Activated gamma-delta T cell (primary cell): Measurements from ENCODE around the gene CTNNBL1.

Source experiments
- DNase-seq: peaks from one replicate; lab custom pipeline; 2025; lab: John Stamatoyannopoulos, UW

The CTNNBL1 gene

DNA sequence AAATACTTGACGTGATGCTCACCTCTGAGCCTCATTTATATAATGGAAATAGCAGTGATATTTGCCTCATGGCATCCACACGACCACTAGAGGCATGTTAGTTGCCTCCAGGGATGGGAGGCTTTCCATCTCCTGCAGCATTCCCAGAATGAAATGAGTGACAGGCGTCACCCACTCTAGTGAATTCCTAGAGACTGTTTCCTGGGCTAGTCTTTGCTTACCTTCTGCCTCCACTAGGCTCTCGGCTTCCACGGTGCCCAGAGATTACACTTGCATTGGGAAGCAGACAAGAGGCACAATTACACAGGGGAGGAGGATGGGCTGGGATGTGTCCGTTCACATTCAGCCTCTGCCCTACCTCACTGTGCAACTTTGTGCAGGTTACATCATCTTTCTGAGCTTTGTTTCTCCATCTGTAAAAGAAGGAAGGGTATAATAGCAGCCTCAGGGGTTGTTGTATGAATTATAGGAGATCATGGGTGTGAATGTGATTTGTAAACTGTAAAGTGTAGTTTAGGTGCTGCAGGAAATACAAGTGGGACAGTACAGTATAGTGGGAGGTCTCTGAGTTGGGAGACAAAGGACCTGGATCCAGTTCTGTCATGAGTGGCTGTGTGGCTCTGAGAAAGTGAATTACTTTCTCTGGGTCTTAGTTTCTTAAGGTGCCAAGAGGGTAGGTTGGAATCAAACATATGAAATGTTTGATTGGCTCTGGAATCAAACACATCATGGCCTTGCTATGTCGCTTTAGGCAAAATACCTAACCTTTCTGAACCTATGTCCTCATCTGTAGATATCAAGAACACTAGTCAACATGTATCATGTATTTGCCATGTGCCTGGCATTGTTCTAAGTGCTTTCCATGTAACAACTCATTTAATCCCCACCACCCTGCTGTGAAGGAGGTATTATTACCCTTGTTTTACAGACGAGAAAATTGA is 205.5 kb downstream of the CTNNBL1 start:
- DNase-seq = no peak

DNA sequence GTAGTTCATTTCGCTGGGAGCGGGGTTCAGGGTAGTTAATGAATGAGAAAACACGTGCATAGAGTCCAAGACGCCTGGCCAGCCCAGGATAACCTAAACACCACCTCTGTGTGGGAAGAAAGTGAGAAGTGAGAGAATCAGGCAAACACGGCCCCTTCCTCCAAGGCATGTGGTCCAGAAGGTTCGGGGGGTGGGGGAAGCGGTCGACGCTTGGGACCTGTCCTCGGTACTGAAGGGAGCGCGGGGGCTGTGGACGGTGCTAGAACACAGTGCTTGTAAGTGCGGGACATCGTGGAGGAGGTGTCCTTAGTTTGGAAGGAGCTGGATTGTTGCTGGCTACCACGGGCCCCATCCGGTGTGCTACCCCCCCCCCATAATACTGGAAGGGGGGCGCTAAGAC is 207.4 kb downstream of the CTNNBL1 start:
- DNase-seq = no peak

DNA sequence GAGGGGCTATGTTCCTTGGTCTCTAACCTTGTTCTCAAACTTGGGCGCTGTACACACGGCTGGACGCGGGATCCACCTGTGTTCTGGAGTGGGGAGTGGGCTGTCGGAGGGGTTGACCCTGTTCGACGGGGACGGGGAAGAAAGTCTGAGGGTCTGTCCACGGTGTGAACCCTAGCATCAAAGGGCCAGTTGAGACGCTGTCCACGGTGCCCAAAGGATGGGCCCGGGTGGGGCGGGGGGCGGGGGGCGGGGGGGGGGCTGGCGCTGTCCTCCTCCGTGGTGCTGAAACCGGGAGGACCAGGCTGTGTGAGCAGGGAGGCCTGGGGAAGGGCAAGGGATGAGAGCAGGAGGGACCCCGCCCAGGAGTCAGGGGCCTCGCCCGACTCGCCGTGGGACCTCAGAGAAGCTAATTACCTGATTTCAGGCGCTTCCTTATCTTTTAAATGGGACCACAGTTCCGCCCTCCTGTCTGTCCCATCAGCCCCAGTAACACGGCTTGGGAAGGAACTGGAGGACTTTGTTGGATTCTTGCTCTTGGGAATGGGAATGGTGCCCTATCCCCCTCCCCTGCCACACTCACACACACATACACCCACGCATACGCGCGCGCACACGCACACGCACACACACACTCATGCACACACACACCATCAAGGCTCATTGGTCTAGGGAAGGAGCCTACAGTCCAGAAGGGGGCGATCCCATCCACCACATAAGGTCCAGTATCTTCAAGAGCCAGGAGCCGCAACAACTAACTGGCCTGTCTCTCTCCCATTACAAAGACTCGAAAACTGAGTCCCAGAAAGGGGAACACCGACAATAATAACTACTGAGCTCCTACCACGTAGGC is 208.0 kb downstream of the CTNNBL1 start:
- no peak for DNase-seq

DNA sequence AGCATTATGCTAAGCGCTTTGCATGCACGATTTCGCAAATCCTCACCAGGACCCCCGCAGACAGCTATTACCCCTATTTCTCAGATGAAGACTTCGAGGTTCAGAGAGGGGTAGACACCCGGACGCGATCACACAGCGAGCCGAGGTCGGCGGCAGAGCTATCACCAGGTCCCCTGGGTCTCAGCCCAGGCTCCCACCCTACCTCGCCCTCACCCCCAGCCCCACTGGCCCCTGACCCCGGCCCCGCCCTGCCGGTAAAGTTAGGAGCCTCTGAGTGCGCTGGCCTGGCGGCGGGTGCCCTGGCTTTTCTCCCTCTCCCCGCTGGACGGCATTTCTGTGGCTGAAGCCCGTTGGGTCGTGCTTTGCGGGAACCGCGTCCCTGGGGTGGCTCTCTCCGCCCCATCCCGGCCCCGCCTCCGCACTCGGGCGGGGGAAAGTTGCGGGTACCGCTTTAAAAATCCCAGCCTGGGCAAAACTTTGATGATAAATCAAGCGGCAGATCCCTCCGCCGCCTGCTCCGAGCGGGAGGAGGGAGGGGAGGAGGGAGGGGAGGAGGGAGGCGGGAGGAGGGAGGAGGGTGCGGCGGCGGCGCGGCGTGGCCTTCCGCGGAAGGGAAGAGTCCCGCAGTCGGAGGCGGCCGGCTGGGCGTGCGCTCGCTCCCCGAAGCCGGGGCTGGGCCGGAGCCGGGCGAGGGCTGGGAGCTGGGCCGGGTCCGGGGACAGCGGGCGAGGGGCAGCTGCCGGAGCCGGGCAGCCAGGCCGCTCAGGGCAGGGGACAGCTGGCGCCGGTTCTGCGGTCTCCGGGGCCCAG is 208.9 kb downstream of the CTNNBL1 start, which contains the start of gene VSTM2L:
Gene VSTM2L (plus strand): TSS at position 624 of the 810 bp plus-strand sequence. CDS start 224 bp downstream, outside the sequence.
- no peak for DNase-seq

DNA sequence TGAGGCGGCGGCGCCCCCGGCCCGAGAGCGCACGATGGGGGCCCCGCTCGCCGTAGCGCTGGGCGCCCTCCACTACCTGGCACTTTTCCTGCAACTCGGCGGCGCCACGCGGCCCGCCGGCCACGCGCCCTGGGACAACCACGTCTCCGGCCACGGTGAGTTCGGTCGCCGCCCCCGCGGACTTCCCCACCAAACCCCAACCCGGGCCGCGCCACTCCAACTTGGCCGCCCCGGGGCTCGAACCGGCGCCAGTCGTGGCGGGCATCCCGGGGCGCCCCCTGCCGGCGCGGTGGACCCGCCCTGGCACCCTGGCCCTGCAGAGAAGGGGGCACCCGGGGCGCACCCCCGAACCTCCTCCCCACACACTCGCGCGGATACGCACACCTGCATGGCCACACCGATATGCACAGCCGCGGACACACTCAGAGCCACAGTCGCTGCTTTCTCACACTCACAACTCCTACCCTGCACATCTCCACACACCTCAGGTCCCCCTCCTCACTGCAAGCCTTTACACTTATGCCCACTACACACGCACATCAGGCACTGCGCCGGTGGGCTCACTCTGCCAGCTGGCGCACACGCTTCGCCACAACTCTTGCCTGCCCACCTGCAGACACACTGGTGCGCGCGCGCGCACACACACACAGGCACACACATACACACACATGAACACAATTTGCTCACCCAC is 209.6 kb downstream of the CTNNBL1 start:
- DNase-seq = no peak

DNA sequence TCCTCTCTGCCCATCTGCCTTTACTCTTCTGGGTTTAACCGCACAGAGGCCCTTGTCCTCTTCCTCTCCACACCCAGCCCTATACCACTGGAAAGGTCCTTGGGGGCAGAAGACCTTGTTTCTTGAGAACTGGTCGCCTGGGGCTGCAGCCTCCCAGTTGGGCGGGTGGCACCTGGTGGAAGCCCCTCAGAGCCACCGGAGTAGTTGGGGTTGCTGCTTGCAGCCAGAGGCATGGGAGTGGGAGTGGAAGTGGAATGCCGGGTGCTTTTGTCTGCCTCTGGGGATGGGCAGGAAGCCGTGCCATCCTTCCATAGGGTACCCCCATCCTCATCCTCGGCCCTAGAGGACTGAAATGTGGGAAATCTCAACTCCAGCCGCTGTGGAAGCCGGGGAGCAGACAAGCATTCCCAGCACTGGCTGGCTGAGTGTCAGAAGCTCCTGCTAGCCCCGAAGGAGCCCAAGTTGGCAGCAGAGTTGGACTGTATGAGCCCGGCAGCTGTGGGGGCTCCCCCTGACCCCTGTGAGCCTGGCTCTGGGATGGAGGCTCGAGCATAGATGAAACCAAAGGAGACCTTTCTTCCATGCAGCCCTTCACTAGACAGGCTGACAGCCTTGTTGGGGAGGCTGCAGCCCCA is 210.3 kb downstream of the CTNNBL1 start:
- DNase-seq = no peak

DNA sequence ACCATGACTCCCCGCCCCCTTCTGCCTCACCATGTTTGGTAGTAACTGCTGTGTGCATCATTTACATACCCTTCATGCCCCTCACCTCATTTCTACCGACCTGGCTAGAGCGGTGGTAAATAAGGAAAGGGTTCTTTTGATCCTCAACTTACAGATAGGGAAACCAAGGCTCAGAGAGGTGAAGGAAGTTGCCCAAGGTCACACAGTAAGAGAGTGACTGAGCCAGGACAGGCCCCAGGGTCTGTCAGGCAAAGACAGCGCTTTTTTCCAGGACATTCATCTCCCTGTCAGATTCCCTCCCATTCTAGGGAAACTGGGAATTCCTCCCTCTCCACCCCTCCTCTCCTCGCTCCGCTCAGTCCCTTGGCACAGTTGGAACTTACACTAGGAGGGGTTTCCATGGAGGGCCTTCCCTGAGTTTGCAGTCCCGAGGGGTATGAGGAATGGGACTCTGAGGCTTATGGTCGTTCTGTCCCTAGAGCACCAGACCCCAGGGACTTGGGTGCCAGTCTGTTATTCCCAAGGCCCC is 211.1 kb downstream of the CTNNBL1 start:
- no peak for DNase-seq

DNA sequence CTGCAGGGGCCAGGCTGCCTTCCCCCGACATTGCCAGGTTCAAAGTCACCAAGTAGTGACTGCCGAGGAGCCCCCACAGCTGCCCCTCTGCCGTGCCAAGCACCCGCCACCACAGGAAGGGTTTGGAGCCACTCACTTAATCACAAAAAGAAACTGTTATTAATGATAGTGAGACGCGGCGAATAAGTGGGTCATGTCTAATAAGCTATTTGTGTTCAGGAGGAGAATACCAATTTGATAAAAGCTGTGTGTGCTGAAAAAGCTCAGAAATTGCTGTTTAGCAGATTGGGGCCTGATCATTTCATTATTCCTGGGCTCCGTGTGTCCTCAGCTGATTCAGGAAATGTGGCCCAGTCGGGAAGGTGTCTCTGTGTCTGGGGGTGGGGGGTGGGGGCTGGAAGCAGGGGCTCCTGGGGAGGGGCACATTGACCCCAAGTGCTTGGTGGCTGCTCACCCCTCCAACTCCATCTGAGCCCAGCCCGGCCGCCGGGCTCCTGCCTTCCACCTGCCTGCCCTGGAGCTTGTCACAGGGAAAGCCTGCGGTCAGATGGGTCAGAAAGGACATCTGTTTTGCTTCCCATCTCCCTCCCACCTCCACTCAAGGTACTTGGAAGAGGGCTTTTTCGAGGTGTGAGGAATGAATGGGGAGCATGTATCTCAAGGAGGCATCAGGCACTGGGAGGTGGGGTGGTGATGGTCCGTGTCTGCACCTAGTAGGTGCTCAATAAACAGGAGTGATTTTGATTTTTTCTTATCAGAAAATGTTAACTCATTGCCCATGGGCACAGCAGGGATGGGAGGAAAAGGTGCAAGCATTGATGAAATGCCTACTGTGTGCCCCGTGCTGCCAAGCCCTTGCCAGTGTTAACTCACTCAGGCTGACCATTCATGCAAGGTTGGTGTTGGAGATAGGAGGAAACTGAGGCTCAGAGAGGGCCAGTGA is 212.1 kb downstream of the CTNNBL1 start:
- DNase-seq = no peak

DNA sequence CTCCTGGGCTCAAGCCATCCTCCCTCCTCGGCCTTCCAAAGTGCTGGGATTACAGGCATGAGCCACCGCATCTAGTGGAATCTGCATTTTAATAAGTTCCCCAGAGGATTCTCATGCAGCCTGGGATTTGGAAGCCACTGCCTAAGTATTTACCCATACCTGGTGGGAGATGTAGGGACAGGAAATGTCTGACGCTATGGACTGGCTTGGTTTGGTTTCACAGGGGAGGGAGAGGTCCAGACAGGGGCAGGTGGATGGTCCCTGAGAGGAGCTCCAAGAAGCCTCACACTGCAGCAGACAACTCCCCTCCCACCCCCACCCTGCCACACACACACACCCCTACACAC is 213.5 kb downstream of the CTNNBL1 start:
- no peak for DNase-seq

DNA sequence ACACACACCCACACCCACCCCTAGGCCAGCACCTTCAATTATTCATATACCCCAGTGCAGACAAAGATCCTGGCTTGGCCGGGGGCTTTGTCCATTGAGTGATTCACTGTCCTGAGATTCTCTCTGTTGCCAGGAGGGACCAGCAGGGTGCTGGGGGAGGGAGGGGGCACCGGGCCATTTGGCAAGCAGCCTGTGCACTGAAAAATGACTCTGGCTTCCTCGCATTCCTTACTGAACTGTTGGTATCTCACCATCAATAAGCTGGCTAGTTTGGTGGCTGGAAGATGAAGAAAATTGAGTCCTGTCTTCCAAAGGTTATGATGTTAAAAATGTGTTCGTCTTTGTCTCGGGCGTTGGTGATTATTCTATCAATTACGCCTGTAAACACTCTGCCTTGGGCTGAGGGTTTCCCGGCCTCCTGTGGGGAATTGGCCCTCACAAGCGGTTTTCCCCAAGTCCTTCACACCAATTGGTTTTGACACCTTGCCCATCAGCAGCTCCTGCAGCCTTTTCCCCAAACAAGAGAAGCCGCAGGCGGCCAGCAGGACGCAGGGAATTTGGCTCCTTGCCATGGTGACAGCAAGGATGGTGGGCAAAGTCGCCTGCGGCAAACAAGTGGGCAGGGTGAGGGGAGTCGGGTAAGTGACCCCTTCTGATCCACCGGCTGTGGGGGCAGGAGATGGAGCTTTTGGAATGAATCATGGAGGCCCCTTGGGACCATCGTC is 214.0 kb downstream of the CTNNBL1 start:
- no peak for DNase-seq

DNA sequence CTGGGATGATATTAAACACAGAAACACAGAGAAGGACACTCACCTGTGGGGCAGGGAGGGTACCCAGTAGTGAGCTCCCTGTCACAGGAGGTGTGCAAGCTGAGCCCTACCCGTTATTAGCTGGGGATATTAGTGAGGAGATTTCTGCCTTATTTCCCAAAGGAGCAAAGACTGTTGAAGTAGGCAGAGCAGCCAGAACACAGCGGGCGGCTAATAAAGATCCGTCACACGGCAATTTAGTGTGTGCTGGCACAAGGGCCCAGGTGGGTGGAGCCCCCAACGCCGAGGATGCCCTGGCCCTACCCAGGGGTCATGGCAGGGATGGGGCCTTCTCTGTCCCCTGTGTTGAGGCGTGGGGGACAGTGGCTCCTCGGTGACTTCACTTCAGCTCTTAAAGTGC is 217.4 kb downstream of the CTNNBL1 start:
- no peak for DNase-seq

DNA sequence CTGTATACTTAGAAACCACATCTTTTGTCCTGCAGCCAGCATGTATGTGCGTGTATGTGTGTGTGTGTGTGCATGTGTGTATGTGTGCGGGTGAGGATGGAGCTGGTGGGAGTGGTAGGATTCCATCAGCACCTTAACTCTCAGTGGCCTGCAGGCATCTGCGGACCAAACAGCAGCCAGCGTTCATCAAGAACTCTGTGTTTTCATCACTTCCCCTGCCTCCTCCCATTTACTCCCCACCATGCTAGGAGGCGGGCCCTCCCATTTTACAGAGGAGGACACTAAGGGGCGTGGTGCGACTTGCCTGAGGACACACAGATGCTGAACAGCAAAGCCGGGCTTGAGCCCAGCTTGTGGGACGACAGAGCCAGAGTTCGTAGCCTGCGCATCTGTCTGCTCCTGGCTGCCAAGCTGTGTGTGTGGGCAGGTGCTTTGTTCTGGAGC is 218.0 kb downstream of the CTNNBL1 start:
- DNase-seq = no peak

DNA sequence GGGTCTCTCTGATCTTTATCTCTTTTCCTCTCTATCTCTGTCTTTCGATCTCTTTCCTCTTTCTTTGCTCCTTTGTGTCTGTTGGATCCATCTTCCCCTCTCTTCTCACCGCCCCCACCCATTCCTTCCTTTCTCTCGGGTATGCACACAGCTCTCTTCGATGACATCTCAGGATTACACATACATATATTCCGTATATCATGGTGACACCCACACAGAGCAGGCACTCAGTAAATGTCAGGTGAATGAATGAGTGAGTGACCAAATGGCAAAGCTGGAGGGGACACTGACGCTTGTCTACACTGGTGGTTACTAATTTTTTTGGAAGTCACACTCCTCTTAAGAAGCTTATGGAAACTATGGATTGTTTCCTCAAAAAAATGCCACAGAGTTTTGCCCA is 219.0 kb downstream of the CTNNBL1 start:
- no peak for DNase-seq

DNA sequence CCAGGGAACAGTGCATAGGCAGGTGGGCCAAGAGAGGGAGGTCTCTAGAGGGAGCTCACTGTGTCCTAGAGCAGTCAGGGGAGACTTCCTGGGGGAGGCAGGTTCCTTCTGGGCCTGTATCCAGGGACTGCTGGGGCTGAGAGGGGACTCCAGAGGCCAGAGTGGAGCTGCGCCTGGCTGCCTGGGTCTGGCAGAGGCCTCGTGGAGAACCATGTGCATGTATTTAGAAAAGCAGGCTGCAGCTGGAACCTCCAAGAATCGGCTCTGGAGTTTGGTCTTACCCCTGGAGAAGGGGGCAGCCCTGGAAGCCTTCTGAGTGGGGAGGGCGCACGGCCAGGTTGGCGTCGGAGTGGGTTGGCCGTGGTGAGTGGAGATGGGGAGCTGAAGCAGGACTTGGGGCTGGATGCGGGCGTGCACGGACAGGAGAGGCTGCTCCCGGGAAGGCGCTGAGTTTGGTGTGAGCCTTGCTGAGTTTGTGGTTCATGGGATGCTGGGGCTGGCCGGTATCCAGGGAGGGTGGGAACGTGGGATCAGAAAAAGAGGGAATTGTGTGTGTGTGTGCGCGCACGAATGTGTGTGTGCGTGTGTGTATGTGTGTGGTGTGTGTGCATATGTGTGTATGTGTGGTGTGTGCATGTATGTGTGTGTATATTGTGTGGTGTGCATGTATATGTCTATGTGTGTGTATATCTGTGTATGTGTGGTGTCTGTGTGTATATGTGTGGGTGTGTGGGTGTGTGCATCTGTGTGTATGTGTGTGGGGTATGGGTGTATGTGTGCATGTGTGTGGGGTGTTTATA is 219.9 kb downstream of the CTNNBL1 start:
- no peak for DNase-seq

DNA sequence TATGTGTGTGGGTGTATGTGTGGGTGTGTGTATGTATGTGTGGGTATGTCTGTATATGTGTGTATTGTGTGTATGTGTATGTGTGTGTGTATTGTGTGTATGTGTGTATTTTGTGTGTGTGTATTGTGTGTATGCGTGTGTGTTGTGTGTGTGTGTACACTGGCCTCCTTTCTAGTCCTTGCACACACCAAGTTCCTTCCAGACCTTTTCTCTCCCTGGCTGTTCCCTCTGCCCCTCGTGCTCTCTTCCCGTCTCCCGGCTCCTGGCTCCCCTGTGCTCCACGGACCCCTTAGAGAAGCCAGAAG is 220.5 kb downstream of the CTNNBL1 start:
- no peak for DNase-seq

DNA sequence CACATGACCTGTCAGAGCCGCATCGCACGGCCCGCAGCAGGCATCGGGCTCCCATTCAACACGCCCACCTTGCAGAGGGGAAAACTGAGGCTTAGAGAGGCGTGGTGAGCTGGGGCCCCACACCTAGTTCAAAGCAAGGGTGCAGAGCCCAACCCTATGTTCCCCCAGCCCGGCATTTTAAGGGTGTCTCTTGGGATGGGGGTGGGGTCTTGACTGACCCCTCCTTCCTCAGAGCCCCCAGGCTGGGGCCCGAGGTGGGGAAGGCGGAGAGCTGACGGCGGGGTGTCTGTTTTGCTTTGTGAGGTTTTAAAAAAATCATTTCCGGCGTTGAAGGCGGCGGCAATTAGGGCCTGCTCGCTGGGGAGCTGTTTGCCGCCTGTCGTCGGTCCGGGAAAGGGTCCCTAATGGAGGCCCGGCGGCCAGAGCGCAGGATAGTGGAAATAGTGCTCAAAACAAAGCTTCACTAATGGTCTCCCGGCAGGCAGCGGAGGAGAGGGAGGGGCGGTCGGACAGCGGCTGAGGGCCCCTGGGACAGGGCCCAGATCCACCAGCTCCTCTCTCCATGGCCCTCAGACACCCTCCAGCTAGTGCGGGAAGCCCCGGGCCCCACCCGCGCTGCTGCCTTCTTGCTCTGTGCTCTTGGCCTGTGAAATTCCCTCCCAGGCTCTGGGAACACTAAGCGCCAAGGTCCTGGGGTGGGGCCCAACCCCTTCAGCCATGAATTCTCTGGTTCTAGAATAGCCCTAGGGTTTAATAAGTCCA is 221.0 kb downstream of the CTNNBL1 start:
- DNase-seq = no peak

DNA sequence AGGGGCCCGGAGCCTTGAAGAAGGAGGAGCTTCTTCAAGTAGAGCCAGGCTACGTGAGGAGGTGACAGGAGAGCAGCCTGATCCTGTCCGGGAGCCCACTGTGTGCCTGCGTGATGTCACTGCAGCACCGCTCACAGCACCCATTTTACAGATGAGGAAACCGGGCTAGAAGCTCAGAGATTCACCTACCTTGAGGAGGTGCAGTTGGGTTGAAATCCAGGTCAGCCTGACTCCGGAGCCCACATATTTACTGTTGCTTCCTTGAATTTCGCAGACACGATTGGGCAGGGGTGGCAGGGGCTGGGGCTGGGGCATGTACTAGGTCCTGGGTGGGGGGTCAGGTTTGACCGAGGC is 221.6 kb downstream of the CTNNBL1 start:
- DNase-seq = no peak
